ENCODE data around the gene NF1.

- no peak for TF ChIP-seq POLR2AphosphoS5 (IDR thresholded peaks at IDR 0.05; ENCODE audit: borderline replicate concordance, low read depth, low read length)
- no peak for TF ChIP-seq EZH2 (IDR thresholded peaks at IDR 0.05)
These were observed 318.5 kb downstream of the NF1 start for GRCh38 chr17:31413081-31413799.

Measured in SK-N-MC (cell line).